ENCODE results near the gene RDH13. TPM values are rescaled to one million over a fixed set of nuclear protein-coding genes. Genes with fewer than 3 reads are reported as not detected.
A peak's percentile ranks its signal among the peaks of the same experiment; 100 is the strongest.

Gene RDH13, protein sequence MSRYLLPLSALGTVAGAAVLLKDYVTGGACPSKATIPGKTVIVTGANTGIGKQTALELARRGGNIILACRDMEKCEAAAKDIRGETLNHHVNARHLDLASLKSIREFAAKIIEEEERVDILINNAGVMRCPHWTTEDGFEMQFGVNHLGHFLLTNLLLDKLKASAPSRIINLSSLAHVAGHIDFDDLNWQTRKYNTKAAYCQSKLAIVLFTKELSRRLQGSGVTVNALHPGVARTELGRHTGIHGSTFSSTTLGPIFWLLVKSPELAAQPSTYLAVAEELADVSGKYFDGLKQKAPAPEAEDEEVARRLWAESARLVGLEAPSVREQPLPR
- polyA plus RNA-seq (2013, experiment 1 of 2) = 7.9 TPM
- 7.9 TPM for polyA plus RNA-seq (2013, experiment 2 of 2)

DNA sequence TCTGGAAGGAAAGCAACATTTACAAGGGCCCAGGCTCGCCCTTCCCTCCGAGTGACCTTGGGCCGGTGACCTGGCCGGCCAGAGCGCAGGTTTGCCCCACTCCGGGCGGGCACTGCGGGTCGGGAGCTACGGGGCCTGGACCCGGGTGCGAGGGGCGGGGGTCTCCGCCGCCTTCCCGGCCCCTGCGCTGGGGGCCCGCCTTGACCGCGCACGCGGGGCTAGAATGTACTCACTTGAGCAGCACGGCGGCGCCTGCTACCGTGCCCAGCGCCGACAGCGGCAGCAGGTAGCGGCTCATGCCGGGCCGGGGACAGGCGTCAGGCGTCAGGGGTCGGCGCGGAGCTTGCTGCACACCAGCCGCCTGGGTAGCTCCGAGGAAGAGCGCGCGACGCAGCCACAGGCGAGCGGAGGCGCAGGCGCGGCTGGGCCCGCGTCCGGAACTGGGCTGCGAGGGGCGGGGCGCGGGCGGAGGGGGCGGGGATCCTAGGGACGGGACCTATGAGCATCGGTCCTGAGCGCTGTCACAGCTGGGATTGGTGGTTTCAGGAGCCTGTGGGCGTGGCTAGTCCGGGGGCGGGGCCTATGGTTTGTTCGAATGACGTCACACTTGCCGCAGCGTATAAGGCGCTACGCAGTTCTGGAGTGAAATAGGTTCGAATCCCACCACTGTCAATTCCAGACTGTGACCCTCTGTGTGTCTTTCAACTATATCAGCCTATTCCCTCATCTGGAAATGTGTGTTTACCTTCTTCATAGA lies at the start of gene RDH13:
TSS of gene RDH13 (minus strand) at position 414 of the 757 bp plus-strand sequence. CDS start at position 298, 116 bp downstream.
- Histone ChIP-seq H2BK5ac (ENCODE audit: low read length) (no peak within 1 kb of the TSS), H2BK120ac (ENCODE audit: low read depth, low read length) (no peak within 1 kb of the TSS), H3K4me2 (ENCODE audit: insufficient read depth, low read length, poor library complexity, severe bottlenecking) (peak within 1 kb of the TSS; percentile 86), H3K9me3 (replicated peaks in 1 of 2; ENCODE audit: control insufficient read depth in 2 of 2, insufficient read depth in 1 of 2, low read depth in 1 of 2, low read length in 2 of 2) (no peaks in the 10 kb centered on the region), H2BK12ac (ENCODE audit: low read length) (no peak within 1 kb of the TSS), H2AK5ac (ENCODE audit: low read depth, low read length) (peak within 1 kb of the TSS; percentile 84), H3K79me1 (ENCODE audit: low read depth, low read length) (peaks cover 6% of the 10 kb centered on the region), H3K14ac (ENCODE audit: low read length) (peak within 1 kb of the TSS; percentile 97), H3K23ac (ENCODE audit: low read depth, low read length, poor library complexity) (peak within 1 kb of the TSS; percentile 99), H3K27ac (replicated peaks; ENCODE audit: low read length) (no peak within 1 kb of the TSS), H3K4ac (ENCODE audit: low read length) (no peak within 1 kb of the TSS), H2AFZ (ENCODE audit: low read length) (peak within 1 kb of the TSS; percentile 95), H4K8ac (ENCODE audit: low read depth, low read length) (no peak within 1 kb of the TSS), H3K9ac (ENCODE audit: low read depth, low read length, poor library complexity) (peak within 1 kb of the TSS; percentile 90), H3K36me3 (replicated peaks in 1 of 2; ENCODE audit: control insufficient read depth in 2 of 2, insufficient read depth in 2 of 2, low read length in 2 of 2) (peaks cover 0 to 13% of the 10 kb centered on the region in 2 donors), H3K4me1 (ENCODE audit: control insufficient read depth in 2 of 2, insufficient read depth in 1 of 2, low read depth in 1 of 2, low read length in 2 of 2) (no peaks in the 10 kb centered on the region), H3K27me3 (ENCODE audit: control insufficient read depth in 3 of 3, insufficient read depth in 3 of 3, low read depth in 1 of 3, low read length in 3 of 3) (peaks cover 0 to 28% (median 24%) of the 10 kb centered on the region in 3 experiments), H4K91ac (ENCODE audit: low read depth, low read length, poor library complexity) (no peak within 1 kb of the TSS), H3K18ac (ENCODE audit: low read length) (peak within 1 kb of the TSS; percentile 92), H3K4me3 (ENCODE audit: low read length in 2 of 2) (peak within 1 kb of the TSS; percentile 83 to 92), H2BK15ac (ENCODE audit: low read length) (peak within 1 kb of the TSS; percentile 49)
- peak; percentile 92 for DNase-seq (ENCODE audit: low spot score)
- WGBS, 2 donors (ENCODE audit: extremely low coverage in 2 of 2, insufficient read length in 2 of 2, insufficient replicate concordance in 1 of 2) = no CpG with 5 or more reads among the region's 70 CpGs

DNA sequence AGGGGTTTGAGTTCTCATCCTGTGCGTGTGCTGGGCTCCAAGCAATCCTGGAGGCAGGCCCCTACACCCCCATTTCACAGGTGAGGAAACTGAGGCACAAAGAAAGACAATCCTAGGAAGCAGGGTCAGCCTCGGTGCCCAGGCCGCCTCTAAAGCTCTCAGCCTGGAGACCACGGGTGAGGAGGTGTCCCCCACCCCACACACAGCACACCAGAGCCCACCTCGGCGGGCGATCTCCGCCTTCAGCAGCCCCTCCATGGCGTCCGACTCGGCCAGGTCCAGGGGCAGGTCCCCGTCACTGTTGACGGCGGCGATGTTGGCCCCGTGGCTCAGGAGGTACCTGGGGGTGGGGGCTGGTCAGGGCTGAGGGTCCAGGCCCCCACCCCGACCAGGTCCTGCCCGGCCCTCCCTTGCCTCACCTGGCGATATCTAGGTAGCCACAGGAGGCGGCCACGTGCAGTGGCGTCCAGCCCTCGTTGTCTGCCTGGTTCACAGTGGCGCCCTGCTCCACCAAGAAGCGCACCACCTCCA lies 49.4 kb upstream of the RDH13 start:
- no peak overlapping the region for H3K27ac ChIP-seq (replicated peaks; ENCODE audit: low read length)
- H3K4me3 ChIP-seq (ENCODE audit: low read length in 2 of 2) = no peak overlapping the region
- no peak overlapping the region for H3K9ac ChIP-seq (ENCODE audit: low read depth, low read length, poor library complexity)
- peaks cover 7 to 44% of the 10 kb centered on the region in 2 donors for H3K36me3 ChIP-seq (replicated peaks in 1 of 2; ENCODE audit: control insufficient read depth in 2 of 2, insufficient read depth in 2 of 2, low read length in 2 of 2)
- H2BK120ac ChIP-seq (ENCODE audit: low read depth, low read length) = no peak overlapping the region
- peak overlapping the region; percentile 57 for H3K18ac ChIP-seq (ENCODE audit: low read length)
- peak overlapping the region; percentile 89 for H3K23ac ChIP-seq (ENCODE audit: low read depth, low read length, poor library complexity)
- H4K8ac ChIP-seq (ENCODE audit: low read depth, low read length) = no peak overlapping the region
- H3K4me1 ChIP-seq (ENCODE audit: control insufficient read depth in 2 of 2, insufficient read depth in 1 of 2, low read depth in 1 of 2, low read length in 2 of 2) = peaks cover 32 to 37% of the 10 kb centered on the region in 2 donors
- peak overlapping the region; percentile 82 for H2BK5ac ChIP-seq (ENCODE audit: low read length)
- H3K4ac ChIP-seq (ENCODE audit: low read length) = no peak overlapping the region
- no peak for DNase-seq (ENCODE audit: low spot score)
- no peak overlapping the region for H2BK12ac ChIP-seq (ENCODE audit: low read length)
- H3K14ac ChIP-seq (ENCODE audit: low read length) = peak overlapping the region; percentile 21
- H3K4me2 ChIP-seq (ENCODE audit: insufficient read depth, low read length, poor library complexity, severe bottlenecking) = no peak overlapping the region
- no peaks in the 10 kb centered on the region for H3K27me3 ChIP-seq (ENCODE audit: control insufficient read depth in 3 of 3, insufficient read depth in 3 of 3, low read depth in 1 of 3, low read length in 3 of 3)
- no peak overlapping the region for H2AFZ ChIP-seq (ENCODE audit: low read length)
- no peak overlapping the region for H4K91ac ChIP-seq (ENCODE audit: low read depth, low read length, poor library complexity)
- H2BK15ac ChIP-seq (ENCODE audit: low read length) = peak overlapping the region; percentile 87
- H3K79me1 ChIP-seq (ENCODE audit: low read depth, low read length) = peaks cover 37% of the 10 kb centered on the region
- H2AK5ac ChIP-seq (ENCODE audit: low read depth, low read length) = peak overlapping the region; percentile 53
- no peaks in the 10 kb centered on the region for H3K9me3 ChIP-seq (replicated peaks in 1 of 2; ENCODE audit: control insufficient read depth in 2 of 2, insufficient read depth in 1 of 2, low read depth in 1 of 2, low read length in 2 of 2)
- WGBS, 2 donors (ENCODE audit: extremely low coverage in 2 of 2, insufficient read length in 2 of 2, insufficient replicate concordance in 1 of 2) = no CpG with 5 or more reads among the region's 25 CpGs

DNA sequence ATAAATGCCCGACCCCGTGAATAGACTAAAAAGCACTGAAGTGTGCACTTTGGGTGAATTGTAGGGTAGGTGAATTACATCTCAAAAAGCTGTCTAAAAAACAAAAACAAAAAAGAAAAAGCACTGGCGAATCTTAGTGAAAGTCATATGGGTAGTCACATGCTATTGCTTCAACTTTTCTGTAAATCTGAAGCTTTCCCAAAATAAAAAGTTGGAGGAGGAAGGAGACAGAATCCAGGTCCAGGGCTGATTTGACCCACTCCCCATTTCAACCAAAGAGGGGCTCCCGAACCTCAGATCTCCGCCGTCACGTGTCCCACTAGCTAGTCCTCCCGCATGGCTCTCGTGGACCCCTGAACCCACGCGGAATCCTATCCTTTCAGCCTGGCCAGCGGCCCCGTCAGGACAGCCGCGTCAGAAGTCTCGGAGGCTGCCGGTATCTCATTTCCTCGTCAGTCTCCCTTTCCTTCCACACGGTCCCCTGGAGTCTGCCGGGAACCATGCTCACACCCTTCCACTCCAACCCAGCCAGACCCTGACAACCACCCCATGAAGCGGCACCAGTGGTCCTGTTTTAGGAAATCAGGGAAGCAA lies 48.4 kb upstream of the RDH13 start:
- H2BK5ac ChIP-seq (ENCODE audit: low read length) = no peak overlapping the region
- H3K14ac ChIP-seq (ENCODE audit: low read length) = no peak overlapping the region
- H4K91ac ChIP-seq (ENCODE audit: low read depth, low read length, poor library complexity) = no peak overlapping the region
- no peak overlapping the region for H4K8ac ChIP-seq (ENCODE audit: low read depth, low read length)
- no peak overlapping the region for H3K23ac ChIP-seq (ENCODE audit: low read depth, low read length, poor library complexity)
- no peak overlapping the region for H3K4me2 ChIP-seq (ENCODE audit: insufficient read depth, low read length, poor library complexity, severe bottlenecking)
- peaks cover 10 to 50% of the 10 kb centered on the region in 2 donors for H3K36me3 ChIP-seq (replicated peaks in 1 of 2; ENCODE audit: control insufficient read depth in 2 of 2, insufficient read depth in 2 of 2, low read length in 2 of 2)
- peak overlapping the region; percentile 41 for H2BK12ac ChIP-seq (ENCODE audit: low read length)
- no peak overlapping the region for H3K4me3 ChIP-seq (ENCODE audit: low read length in 2 of 2)
- H2BK15ac ChIP-seq (ENCODE audit: low read length) = no peak overlapping the region
- H3K27me3 ChIP-seq (ENCODE audit: control insufficient read depth in 3 of 3, insufficient read depth in 3 of 3, low read depth in 1 of 3, low read length in 3 of 3) = no peaks in the 10 kb centered on the region
- H3K18ac ChIP-seq (ENCODE audit: low read length) = no peak overlapping the region
- H3K4ac ChIP-seq (ENCODE audit: low read length) = no peak overlapping the region
- peaks cover 27 to 32% of the 10 kb centered on the region in 2 donors for H3K4me1 ChIP-seq (ENCODE audit: control insufficient read depth in 2 of 2, insufficient read depth in 1 of 2, low read depth in 1 of 2, low read length in 2 of 2)
- no peak for DNase-seq (ENCODE audit: low spot score)
- peaks cover 30% of the 10 kb centered on the region for H3K79me1 ChIP-seq (ENCODE audit: low read depth, low read length)
- peaks cover 0 to 3% of the 10 kb centered on the region in 2 donors for H3K9me3 ChIP-seq (replicated peaks in 1 of 2; ENCODE audit: control insufficient read depth in 2 of 2, insufficient read depth in 1 of 2, low read depth in 1 of 2, low read length in 2 of 2)
- H2AFZ ChIP-seq (ENCODE audit: low read length) = no peak overlapping the region
- no peak overlapping the region for H2BK120ac ChIP-seq (ENCODE audit: low read depth, low read length)
- WGBS, 2 donors (ENCODE audit: extremely low coverage in 2 of 2, insufficient read length in 2 of 2, insufficient replicate concordance in 1 of 2) = no CpG with 5 or more reads among the region's 21 CpGs
- no peak overlapping the region for H3K27ac ChIP-seq (replicated peaks; ENCODE audit: low read length)
- H2AK5ac ChIP-seq (ENCODE audit: low read depth, low read length) = no peak overlapping the region
- H3K9ac ChIP-seq (ENCODE audit: low read depth, low read length, poor library complexity) = no peak overlapping the region
